ENCODE results near the gene CCK. TPM values are rescaled to one million over a fixed set of nuclear protein-coding genes. Genes with fewer than 3 reads are reported as not detected.

The CCK gene
- polyA plus RNA-seq, 1 donor (not counting 4 experiments of a cell fraction or from before 2014, with no cell fraction given) = 8.2 TPM

DNA sequence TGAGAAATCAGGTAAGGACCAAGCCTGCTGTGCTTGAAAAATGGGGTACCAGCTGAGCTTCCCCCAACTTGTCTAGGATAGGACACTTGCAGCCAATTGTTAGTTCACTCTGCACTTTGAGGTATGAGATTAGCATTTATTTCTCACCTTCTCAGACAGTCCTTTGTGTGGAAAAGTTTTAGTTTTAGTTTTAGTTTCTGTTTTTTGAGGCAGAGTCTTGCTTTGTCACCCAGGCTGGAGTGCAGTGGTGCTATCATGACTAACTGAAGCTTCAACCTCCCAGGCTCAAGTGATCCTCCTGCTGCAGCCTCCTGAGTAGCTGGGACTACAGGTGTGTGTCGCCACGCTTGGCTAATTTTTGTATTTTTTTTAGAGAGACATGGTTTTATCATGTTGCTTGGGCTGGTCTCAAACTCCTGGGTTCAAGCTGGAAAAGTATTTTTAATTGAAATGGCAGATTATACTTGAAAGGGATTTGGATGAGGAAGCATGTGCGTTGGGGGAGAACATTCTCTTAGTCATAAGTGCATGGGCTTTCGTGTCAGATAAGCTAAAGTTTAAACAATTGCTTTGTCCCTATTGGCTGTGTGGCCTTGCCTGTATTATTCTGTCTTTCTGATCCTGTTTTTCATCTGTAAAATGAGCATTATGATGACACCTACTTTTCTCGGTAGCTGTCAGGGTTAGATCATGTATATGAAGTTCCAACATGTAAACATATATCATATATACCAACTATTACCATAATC lies 25.2 kb upstream of the CCK start:
- H3K9me1 ChIP-seq (ENCODE audit: control insufficient read depth, extremely low read depth, insufficient read depth, low read length) = no peaks in the 10 kb centered on the region
- H3K79me2 ChIP-seq (ENCODE audit: control insufficient read depth, insufficient read depth, low read length) = no peaks in the 10 kb centered on the region
- H4K20me1 ChIP-seq (ENCODE audit: control insufficient read depth, extremely low read depth, insufficient read depth, low read length) = no peaks in the 10 kb centered on the region
- no peaks in the 10 kb centered on the region for H3K9me3 ChIP-seq (ENCODE audit: control insufficient read depth, low read depth, low read length)
- H3K9ac ChIP-seq (ENCODE audit: control insufficient read depth, extremely low read depth, insufficient read depth, low read length) = no peak overlapping the region
- peaks cover 9% of the 10 kb centered on the region for H3K27me3 ChIP-seq (ENCODE audit: control insufficient read depth, extremely low read depth, insufficient read depth, low read length)
- no peaks in the 10 kb centered on the region for H3K36me3 ChIP-seq (ENCODE audit: control insufficient read depth in 2 of 2, extremely low read depth in 1 of 2, insufficient read depth in 2 of 2, low read length in 2 of 2)
- H3K4me1 ChIP-seq (ENCODE audit: control insufficient read depth, extremely low read depth, insufficient read depth, low read length) = no peaks in the 10 kb centered on the region
- H3K4me3 ChIP-seq (ENCODE audit: control insufficient read depth in 2 of 3, extremely low read depth in 1 of 3, insufficient read depth in 2 of 3, low read depth in 1 of 3, low read length in 3 of 3) = no peak overlapping the region
- no peak overlapping the region for H3K4me2 ChIP-seq (ENCODE audit: control insufficient read depth, extremely low read depth, insufficient read depth, low read depth, low read length)
- FAIRE-seq (no peak), DNase-seq (ENCODE audit: low read depth, low spot score) (no peak)
- H3K27ac ChIP-seq (ENCODE audit: control insufficient read depth, insufficient read depth, low read length) = no peak overlapping the region
- TF ChIP-seq, protein P1, sequence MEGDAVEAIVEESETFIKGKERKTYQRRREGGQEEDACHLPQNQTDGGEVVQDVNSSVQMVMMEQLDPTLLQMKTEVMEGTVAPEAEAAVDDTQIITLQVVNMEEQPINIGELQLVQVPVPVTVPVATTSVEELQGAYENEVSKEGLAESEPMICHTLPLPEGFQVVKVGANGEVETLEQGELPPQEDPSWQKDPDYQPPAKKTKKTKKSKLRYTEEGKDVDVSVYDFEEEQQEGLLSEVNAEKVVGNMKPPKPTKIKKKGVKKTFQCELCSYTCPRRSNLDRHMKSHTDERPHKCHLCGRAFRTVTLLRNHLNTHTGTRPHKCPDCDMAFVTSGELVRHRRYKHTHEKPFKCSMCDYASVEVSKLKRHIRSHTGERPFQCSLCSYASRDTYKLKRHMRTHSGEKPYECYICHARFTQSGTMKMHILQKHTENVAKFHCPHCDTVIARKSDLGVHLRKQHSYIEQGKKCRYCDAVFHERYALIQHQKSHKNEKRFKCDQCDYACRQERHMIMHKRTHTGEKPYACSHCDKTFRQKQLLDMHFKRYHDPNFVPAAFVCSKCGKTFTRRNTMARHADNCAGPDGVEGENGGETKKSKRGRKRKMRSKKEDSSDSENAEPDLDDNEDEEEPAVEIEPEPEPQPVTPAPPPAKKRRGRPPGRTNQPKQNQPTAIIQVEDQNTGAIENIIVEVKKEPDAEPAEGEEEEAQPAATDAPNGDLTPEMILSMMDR (optimal IDR thresholded peaks at IDR 0.05 in 1 of 3, IDR thresholded peaks at IDR 0.05 in 1 of 3, conservative IDR thresholded peaks at IDR 0.05 in 1 of 3; ENCODE audit: extremely low read depth in 1 of 3, insufficient read depth in 2 of 3, low read length in 3 of 3) = no peak
- TF ChIP-seq EZH2 (IDR thresholded peaks at IDR 0.05; ENCODE audit: low read length) = no peak
- dilution Hi-C loops (cut with MboI; ENCODE audit: extremely low pct_ligation_motif_present, low sequenced_read_pairs) = no loop called here
- H2AFZ ChIP-seq (ENCODE audit: control insufficient read depth, low read length) = no peak overlapping the region

DNA sequence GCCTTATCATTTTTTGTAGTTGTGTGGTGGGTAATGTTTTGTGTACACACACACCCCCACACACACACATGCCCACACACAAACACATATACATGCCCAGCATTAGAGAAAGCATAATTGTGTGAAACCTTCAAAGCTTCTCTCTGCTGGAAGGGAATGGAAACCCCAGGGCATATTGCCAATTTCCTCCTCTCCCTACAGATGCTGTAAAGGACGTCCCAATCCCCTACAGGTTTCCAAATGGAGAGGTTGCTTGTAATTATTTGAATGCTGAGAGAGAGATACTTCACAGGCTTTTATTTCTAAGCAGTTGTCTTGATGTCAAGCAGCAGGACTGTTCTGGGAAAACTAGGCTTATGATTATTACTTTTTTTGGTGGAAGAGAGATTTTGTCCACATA lies 23.0 kb upstream of the CCK start:
- Histone ChIP-seq H2AFZ (ENCODE audit: control insufficient read depth, low read length) (no peak overlapping the region), H3K79me2 (ENCODE audit: control insufficient read depth, insufficient read depth, low read length) (no peaks in the 10 kb centered on the region), H3K4me1 (ENCODE audit: control insufficient read depth, extremely low read depth, insufficient read depth, low read length) (no peaks in the 10 kb centered on the region), H4K20me1 (ENCODE audit: control insufficient read depth, extremely low read depth, insufficient read depth, low read length) (no peaks in the 10 kb centered on the region), H3K27me3 (ENCODE audit: control insufficient read depth, extremely low read depth, insufficient read depth, low read length) (peaks cover 5% of the 10 kb centered on the region), H3K27ac (ENCODE audit: control insufficient read depth, insufficient read depth, low read length) (no peak overlapping the region), H3K4me2 (ENCODE audit: control insufficient read depth, extremely low read depth, insufficient read depth, low read depth, low read length) (no peak overlapping the region), H3K9me1 (ENCODE audit: control insufficient read depth, extremely low read depth, insufficient read depth, low read length) (no peaks in the 10 kb centered on the region), H3K9ac (ENCODE audit: control insufficient read depth, extremely low read depth, insufficient read depth, low read length) (no peak overlapping the region), H3K4me3 (ENCODE audit: control insufficient read depth in 2 of 3, extremely low read depth in 1 of 3, insufficient read depth in 2 of 3, low read depth in 1 of 3, low read length in 3 of 3) (no peak overlapping the region), H3K36me3 (ENCODE audit: control insufficient read depth in 2 of 2, extremely low read depth in 1 of 2, insufficient read depth in 2 of 2, low read length in 2 of 2) (no peaks in the 10 kb centered on the region), H3K9me3 (ENCODE audit: control insufficient read depth, low read depth, low read length) (no peaks in the 10 kb centered on the region)
- FAIRE-seq = no peak
- dilution Hi-C loops (cut with MboI; ENCODE audit: extremely low pct_ligation_motif_present, low sequenced_read_pairs) = no loop called here
- DNase-seq (ENCODE audit: low read depth, low spot score) = no peak
- TF ChIP-seq, protein P1 (optimal IDR thresholded peaks at IDR 0.05 in 1 of 3, IDR thresholded peaks at IDR 0.05 in 1 of 3, conservative IDR thresholded peaks at IDR 0.05 in 1 of 3; ENCODE audit: extremely low read depth in 1 of 3, insufficient read depth in 2 of 3, low read length in 3 of 3) = no peak
- no peak for TF ChIP-seq EZH2 (IDR thresholded peaks at IDR 0.05; ENCODE audit: low read length)
